Ammon's horn (tissue), 1 donor: ENCODE data around the gene TMEM260.
A peak's percentile ranks its signal among the peaks of the same experiment; 100 is the strongest.

Experiments used
- DNase-seq: peaks from one replicate; pipeline ENCODE4 v3.0.0-alpha.2; 2016; ENCODE audit warnings: low spot score

TMEM260 gene

GRCh38 chr14:56579345-56580220 lies at the start of gene TMEM260:
TMEM260 (plus strand) TSS chr14:56579798; CDS start chr14:56579915, 117 bp downstream.
- DNase-seq, result peak; percentile 91

- DNase-seq, result no peak
These were observed 47.1 kb upstream of the TMEM260 start for GRCh38 chr14:56532546-56532945.

- DNase-seq, result no peak
These were observed 44.9 kb upstream of the TMEM260 start for GRCh38 chr14:56534656-56535055.

GRCh38 chr14:56539862-56540261 lies 39.7 kb upstream of the TMEM260 start:
- DNase-seq, result no peak

GRCh38 chr14:56543436-56543835 lies 36.2 kb upstream of the TMEM260 start:
- no peak for DNase-seq

GRCh38 chr14:56549721-56550120 lies 29.9 kb upstream of the TMEM260 start:
- no peak for DNase-seq

GRCh38 chr14:56552615-56553014 lies 27.0 kb upstream of the TMEM260 start:
- DNase-seq, result no peak

- DNase-seq, result no peak
These were observed 25.3 kb upstream of the TMEM260 start for GRCh38 chr14:56554301-56554700.

- DNase-seq, result peak; percentile 15
These were observed 23.6 kb upstream of the TMEM260 start for GRCh38 chr14:56555921-56556570.

- no peak for DNase-seq
These were observed 20.4 kb upstream of the TMEM260 start for GRCh38 chr14:56559182-56559581.

GRCh38 chr14:56561606-56562005 lies 18.0 kb upstream of the TMEM260 start:
- no peak for DNase-seq

- no peak for DNase-seq
These were observed 16.7 kb upstream of the TMEM260 start for GRCh38 chr14:56562883-56563282.

- DNase-seq, result no peak
These were observed 10.4 kb upstream of the TMEM260 start for GRCh38 chr14:56569174-56569573.

GRCh38 chr14:56570295-56570694 lies 9.3 kb upstream of the TMEM260 start:
- DNase-seq, result no peak

GRCh38 chr14:56580221-56580711 lies 668 bp downstream of the TMEM260 start:
- DNase-seq, result no peak

- no peak for DNase-seq
These were observed 1.6 kb downstream of the TMEM260 start for GRCh38 chr14:56581041-56581727.

- no peak for DNase-seq
These were observed 6.0 kb downstream of the TMEM260 start for GRCh38 chr14:56585461-56586084.

GRCh38 chr14:56587701-56588100 lies 8.1 kb downstream of the TMEM260 start:
- DNase-seq, result no peak

GRCh38 chr14:56590535-56590960 lies 10.9 kb downstream of the TMEM260 start:
- no peak for DNase-seq

- no peak for DNase-seq
These were observed 13.3 kb downstream of the TMEM260 start for GRCh38 chr14:56592746-56593544.

GRCh38 chr14:56594428-56594827 lies 14.8 kb downstream of the TMEM260 start:
- DNase-seq, result no peak
